ENCODE results near the gene CATSPER3. TPM values are rescaled to one million over a fixed set of nuclear protein-coding genes. Genes with fewer than 3 reads are reported as not detected.
A peak's percentile ranks its signal among the peaks of the same experiment; 100 is the strongest.

CATSPER3 gene
- total RNA-seq, 1 experiment from 2014 or later, result 0.37 TPM

GRCh38 chr5:135028791-135029476 lies 61.2 kb downstream of the CATSPER3 start (continued):
- TF ChIP-seq KAT7 (CRISPR knock-in tag; IDR thresholded peaks at IDR 0.05; ENCODE audit: borderline replicate concordance) (no peak), ZNF219 (CRISPR knock-in tag; IDR thresholded peaks at IDR 0.05; ENCODE audit: borderline replicate concordance) (no peak), MYBL2 (CRISPR knock-in tag; IDR thresholded peaks at IDR 0.05) (no peak), CREB1 (CRISPR knock-in tag; IDR thresholded peaks at IDR 0.05) (no peak), ZNF416 (CRISPR knock-in tag; IDR thresholded peaks at IDR 0.05) (no peak), SP1 (CRISPR knock-in tag; conservative IDR thresholded peaks at IDR 0.05) (no peak), ZNF138 (CRISPR knock-in tag; conservative IDR thresholded peaks at IDR 0.05) (no peak), ZSCAN18 (CRISPR knock-in tag; IDR thresholded peaks at IDR 0.05) (no peak), PRDM15 (CRISPR knock-in tag; IDR thresholded peaks at IDR 0.05) (peak; percentile 57), ZBTB21 (CRISPR knock-in tag; IDR thresholded peaks at IDR 0.05; ENCODE audit: borderline replicate concordance) (no peak), ERG (CRISPR knock-in tag; IDR thresholded peaks at IDR 0.05) (no peak), ATF1 (CRISPR knock-in tag; IDR thresholded peaks at IDR 0.05) (no peak; the same call in 1 of the 2 replicates), ZNF425 (CRISPR knock-in tag; conservative IDR thresholded peaks at IDR 0.05) (no peak), RORB (CRISPR knock-in tag; IDR thresholded peaks at IDR 0.05) (no peak), FOXK1 (CRISPR knock-in tag; IDR thresholded peaks at IDR 0.05) (peak; percentile 42), HMGA2 (CRISPR knock-in tag; IDR thresholded peaks at IDR 0.05) (no peak), ETV6 (CRISPR knock-in tag; IDR thresholded peaks at IDR 0.05) (no peak; the same call in 1 of the 2 replicates), ZNF423 (CRISPR knock-in tag; IDR thresholded peaks at IDR 0.05) (no peak), ZNF396 (CRISPR knock-in tag; IDR thresholded peaks at IDR 0.05; ENCODE audit: borderline replicate concordance) (no peak), OVOL2 (CRISPR knock-in tag; IDR thresholded peaks at IDR 0.05; ENCODE audit: borderline replicate concordance) (no peak), SMAD3 (CRISPR knock-in tag; IDR thresholded peaks at IDR 0.05; ENCODE audit: borderline replicate concordance) (no peak), FOXP1 (CRISPR knock-in tag; IDR thresholded peaks at IDR 0.05; ENCODE audit: borderline replicate concordance) (peak; percentile 75; the same call in 1 of the 2 replicates)
- TF ChIP-seq, protein P1, sequence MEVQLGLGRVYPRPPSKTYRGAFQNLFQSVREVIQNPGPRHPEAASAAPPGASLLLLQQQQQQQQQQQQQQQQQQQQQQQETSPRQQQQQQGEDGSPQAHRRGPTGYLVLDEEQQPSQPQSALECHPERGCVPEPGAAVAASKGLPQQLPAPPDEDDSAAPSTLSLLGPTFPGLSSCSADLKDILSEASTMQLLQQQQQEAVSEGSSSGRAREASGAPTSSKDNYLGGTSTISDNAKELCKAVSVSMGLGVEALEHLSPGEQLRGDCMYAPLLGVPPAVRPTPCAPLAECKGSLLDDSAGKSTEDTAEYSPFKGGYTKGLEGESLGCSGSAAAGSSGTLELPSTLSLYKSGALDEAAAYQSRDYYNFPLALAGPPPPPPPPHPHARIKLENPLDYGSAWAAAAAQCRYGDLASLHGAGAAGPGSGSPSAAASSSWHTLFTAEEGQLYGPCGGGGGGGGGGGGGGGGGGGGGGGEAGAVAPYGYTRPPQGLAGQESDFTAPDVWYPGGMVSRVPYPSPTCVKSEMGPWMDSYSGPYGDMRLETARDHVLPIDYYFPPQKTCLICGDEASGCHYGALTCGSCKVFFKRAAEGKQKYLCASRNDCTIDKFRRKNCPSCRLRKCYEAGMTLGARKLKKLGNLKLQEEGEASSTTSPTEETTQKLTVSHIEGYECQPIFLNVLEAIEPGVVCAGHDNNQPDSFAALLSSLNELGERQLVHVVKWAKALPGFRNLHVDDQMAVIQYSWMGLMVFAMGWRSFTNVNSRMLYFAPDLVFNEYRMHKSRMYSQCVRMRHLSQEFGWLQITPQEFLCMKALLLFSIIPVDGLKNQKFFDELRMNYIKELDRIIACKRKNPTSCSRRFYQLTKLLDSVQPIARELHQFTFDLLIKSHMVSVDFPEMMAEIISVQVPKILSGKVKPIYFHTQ (CRISPR knock-in tag; IDR thresholded peaks at IDR 0.05), result no peak
- TF ChIP-seq, protein P2, sequence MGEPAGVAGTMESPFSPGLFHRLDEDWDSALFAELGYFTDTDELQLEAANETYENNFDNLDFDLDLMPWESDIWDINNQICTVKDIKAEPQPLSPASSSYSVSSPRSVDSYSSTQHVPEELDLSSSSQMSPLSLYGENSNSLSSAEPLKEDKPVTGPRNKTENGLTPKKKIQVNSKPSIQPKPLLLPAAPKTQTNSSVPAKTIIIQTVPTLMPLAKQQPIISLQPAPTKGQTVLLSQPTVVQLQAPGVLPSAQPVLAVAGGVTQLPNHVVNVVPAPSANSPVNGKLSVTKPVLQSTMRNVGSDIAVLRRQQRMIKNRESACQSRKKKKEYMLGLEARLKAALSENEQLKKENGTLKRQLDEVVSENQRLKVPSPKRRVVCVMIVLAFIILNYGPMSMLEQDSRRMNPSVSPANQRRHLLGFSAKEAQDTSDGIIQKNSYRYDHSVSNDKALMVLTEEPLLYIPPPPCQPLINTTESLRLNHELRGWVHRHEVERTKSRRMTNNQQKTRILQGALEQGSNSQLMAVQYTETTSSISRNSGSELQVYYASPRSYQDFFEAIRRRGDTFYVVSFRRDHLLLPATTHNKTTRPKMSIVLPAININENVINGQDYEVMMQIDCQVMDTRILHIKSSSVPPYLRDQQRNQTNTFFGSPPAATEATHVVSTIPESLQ (CRISPR knock-in tag; IDR thresholded peaks at IDR 0.05), result no peak
- TF ChIP-seq, protein P3, sequence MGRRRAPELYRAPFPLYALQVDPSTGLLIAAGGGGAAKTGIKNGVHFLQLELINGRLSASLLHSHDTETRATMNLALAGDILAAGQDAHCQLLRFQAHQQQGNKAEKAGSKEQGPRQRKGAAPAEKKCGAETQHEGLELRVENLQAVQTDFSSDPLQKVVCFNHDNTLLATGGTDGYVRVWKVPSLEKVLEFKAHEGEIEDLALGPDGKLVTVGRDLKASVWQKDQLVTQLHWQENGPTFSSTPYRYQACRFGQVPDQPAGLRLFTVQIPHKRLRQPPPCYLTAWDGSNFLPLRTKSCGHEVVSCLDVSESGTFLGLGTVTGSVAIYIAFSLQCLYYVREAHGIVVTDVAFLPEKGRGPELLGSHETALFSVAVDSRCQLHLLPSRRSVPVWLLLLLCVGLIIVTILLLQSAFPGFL (CRISPR knock-in tag; IDR thresholded peaks at IDR 0.05; ENCODE audit: borderline replicate concordance), result no peak

All from WTC11 (cell line).